Astrocyte of the hippocampus (primary cell): Measurements from ENCODE around the gene RBM20.
"Not testable (repeated sequence)": the region's sequence is repeated elsewhere in the genome, so short reads cannot be mapped to it uniquely, and the experiment has no call there.

Experiments
- DNase-seq: peaks from one replicate; pipeline ENCODE4 v3.0.0; 2011; ENCODE audit warnings: low read depth, low spot score

RBM20 gene

DNA sequence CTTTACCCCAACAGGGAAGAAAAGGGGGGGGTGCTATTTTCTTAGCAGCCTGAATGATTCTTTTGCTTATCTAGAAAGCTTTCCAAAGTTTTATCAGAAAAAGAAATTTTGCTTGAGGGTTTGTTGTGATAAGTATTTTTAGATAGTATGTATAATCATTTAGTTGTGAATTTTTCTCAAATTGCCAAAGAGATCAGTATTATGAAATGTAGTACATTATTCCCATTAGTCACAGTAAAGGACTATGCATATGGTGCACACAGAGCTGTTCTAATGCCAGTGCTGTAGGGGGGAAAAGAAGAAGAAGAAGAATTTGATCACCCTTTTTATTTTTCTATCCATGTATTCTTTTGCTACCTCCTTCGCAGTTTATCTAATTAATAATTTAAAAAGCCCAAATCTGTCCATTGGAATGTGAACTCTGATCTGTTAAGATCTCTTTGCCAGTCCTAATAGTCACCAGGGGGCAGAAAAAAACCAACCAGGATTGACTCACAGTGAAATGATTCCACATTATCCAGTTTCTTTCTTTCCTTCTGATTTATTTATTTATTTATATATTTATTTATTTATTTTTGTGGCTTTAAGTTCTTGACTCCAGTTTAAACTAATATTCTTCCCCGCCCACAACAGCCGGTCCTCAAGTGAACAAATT lies 4.7 kb downstream of the RBM20 start:
- DNase-seq = peak; percentile 34

- DNase-seq = peak; percentile 66
Measured at GRCh38 chr10:110649347-110650264, 5.5 kb downstream of the RBM20 start.

DNA sequence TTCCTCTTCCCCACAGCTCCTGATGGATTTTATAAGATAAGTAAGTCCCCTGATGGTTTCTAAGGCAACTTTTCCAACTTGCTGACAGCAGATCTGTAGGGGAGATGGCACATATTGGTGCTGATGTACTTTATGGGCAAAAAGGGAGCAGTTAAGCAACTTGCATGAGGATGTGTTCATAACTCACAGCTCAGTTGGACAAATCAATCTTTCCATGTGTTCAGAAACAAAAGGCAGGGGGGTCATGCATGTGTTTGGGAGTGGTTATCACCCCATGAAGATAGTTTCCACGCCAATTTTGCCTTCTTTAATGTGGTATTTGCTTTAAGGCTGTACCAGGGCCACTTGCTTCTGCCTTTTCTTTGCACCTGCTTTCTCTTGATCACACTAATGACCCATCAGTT lies 6.1 kb downstream of the RBM20 start:
- DNase-seq = no peak

- peak; percentile 73 for DNase-seq
Measured at GRCh38 chr10:110651044-110651958, 7.2 kb downstream of the RBM20 start.

- DNase-seq = no peak
Measured at GRCh38 chr10:110652475-110653118, 8.5 kb downstream of the RBM20 start.

DNA sequence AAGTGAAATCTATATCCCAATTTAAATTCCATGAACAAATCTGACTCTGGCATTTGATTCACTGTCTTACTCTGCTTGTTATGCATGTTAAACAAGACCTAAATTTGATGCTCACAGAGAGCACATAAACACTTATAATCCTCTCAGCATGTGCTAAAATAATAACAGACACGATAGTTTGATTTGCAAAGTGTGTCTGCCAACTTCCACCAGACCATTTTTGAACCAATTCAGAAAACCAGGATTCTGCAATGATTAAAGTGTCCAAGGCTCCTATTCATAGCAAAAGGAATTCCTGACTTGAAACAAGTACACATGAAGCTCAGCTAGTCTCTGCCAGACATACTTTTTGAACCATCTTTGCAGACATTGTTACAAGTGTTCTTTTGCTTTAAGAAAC lies 11.2 kb downstream of the RBM20 start:
- DNase-seq = peak; percentile 21

DNA sequence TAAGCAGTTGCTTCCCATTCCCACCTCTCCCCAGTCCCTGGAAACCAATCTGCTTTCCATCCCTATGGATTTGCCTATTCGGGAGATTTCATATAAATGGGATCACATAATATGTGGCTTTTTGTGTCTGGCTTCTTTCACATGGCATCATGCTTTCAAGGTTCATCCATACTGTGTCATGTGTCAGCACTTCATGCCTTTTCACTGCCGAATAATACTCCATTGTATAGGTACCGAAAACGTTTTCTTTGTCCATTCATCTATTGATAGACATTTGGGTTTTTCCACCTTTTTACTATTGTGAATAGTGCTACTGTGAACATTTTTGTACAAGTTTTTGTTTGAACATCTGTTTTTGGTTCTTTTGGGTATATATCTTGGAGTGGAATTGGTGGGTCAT lies 12.5 kb downstream of the RBM20 start:
- DNase-seq = no peak

GRCh38 chr10:110657973-110658691 lies 14.0 kb downstream of the RBM20 start:
- no peak for DNase-seq

GRCh38 chr10:110659558-110659957 lies 15.4 kb downstream of the RBM20 start:
- DNase-seq = no peak

GRCh38 chr10:110660289-110660688 lies 16.2 kb downstream of the RBM20 start:
- DNase-seq = not testable (repeated sequence)

- DNase-seq = no peak
Measured at GRCh38 chr10:110661292-110661691, 17.2 kb downstream of the RBM20 start.

GRCh38 chr10:110664483-110665420 lies 20.6 kb downstream of the RBM20 start:
- DNase-seq = peak; percentile 90

DNA sequence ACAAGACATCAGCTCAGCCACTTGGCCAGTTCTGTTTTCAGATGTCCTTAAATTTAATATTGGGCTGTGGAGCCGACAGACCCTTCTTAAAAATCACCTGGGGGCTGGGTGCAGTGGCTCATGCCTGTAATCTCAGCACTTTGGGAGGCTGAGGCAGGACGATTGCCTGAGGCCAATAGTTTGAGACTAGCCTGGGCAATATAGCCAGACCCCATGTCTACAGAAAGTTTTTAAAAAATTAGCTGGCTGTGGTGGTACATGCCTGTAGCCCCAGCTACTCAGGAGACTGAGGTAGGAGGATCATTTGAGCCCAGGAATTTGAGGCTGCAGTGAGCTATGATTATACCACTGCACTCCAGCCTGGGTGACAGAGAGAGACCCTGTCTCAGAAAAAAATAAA lies 22.1 kb downstream of the RBM20 start:
- not testable (repeated sequence) for DNase-seq

- no peak for DNase-seq
Measured at GRCh38 chr10:110666673-110667072, 22.5 kb downstream of the RBM20 start.

DNA sequence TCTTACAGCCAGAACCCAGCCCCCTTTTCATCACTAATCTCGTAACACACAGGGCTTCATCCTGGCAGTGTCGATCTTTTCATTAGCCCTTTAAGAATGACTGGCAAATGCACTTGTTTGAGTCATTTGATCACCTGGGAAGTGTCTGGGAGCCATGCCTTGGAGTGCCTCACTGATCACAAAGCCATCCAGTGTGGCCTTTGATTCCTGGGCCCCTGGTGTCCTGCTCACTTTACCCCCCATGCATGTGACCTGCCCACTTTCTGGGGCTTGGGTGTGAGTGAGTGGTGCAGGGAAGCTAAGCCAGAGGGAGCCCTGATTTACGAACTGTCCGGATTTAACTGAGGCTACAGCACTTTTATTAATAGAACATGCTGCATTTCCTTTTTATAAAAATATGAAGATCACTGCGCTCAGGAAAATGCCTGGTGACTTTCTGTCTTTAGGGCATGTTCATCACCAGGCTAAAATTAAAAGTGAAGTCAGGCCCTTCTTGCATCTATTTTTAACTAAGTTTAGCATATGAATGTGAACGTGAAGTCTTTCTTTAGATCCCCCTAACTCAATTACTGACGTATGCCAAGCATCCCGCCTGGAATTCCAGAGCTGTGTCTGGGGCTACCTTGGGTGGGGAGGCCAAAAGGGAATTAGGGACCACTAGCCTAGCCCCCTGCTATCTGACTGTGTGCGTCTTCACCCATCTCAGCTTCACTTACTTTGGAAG lies 23.6 kb downstream of the RBM20 start:
- DNase-seq = no peak

- DNase-seq = no peak
Measured at GRCh38 chr10:110668443-110668842, 24.3 kb downstream of the RBM20 start.

DNA sequence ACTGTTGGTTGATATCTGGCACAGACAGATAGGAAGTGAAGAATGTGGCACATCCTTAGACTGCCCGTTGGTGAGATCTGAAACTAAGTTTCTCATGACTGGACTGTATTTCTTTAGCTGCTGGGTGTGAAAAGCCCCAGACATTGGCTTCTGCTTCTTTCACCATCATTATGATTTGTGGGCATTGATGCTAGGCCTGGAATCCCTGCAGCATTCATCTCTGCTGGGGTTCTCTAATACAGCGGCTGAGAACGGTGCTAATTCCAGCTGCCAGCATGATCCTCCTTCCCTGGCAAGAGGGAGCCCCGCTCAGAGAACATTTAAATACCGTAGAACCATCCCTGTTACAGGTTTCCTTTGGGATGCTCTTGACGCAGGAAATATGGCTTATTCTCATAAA lies 26.2 kb downstream of the RBM20 start:
- no peak for DNase-seq

DNA sequence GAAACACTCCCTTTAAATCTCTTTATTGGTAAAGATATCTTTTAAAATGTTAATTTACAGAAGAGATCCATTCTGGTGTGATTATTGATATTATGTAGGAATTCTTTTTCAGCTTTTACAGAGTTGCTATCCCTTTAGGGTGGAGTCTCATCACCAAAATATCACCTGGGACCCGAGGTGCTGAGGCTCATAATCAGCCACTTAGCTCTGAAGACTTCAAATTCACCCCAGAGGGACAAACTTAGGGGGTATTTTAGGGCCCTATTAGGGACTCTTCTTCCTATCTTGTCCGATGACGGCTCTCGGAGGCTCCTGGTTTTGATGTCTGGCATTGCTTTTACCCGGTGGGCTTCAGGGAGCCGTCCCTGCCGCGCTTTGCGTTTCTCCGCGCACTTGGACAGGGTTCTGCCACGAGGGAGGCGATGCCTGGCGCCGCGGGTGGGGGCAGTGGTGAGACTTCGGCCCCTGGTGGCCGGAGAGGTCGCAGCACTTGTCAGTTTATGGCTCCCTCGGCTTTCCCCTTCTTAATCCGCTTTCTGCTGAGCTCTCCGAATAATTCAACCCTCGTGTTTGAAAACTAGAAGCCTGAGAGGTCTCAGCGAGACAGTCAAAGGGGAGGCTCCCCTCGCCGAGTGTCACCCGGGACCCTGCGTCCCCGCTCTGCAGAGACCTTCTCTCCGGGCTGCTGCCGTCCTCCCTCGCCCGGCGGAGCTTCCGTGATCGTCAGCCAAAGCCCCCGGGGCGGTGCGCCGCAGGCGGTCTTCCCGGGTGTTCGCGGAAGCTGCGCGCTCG lies 27.8 kb downstream of the RBM20 start:
- peak; percentile 88 for DNase-seq
